Activated T-cell treated with anti-CD3 and anti-CD28 coated beads, Interleukin-2, amount 50 U/mL, for 24 hours (primary cell): ENCODE measurements around the gene PLA2G6.
"Not testable (repeated sequence)": the region's sequence is repeated elsewhere in the genome, so short reads cannot be mapped to it uniquely, and the experiment has no call there.

ENCODE experiments used
- DNase-seq: peaks from one replicate; pipeline ENCODE4 v3.0.0-alpha.2; 2020
- H3K27ac Mint-ChIP-seq: 2 replicates; pipeline ENCODE4 v1.8.0; 2020; ENCODE audit warnings: mild to moderate bottlenecking, mixed read lengths
- H3K27me3 Mint-ChIP-seq: 2 replicates; pipeline ENCODE4 v1.8.0; 2020; ENCODE audit warnings: mixed read lengths
- H3K36me3 Mint-ChIP-seq: 2 replicates; pipeline ENCODE4 v1.8.0; 2020; ENCODE audit warnings: low read depth, mixed read lengths
- H3K4me1 Mint-ChIP-seq: 2 replicates; pipeline ENCODE4 v1.8.0; 2020; ENCODE audit warnings: low read depth, mixed read lengths
- H3K4me3 Mint-ChIP-seq: 2 replicates; pipeline ENCODE4 v1.8.0; 2020; ENCODE audit warnings: mild to moderate bottlenecking, moderate library complexity, mixed read lengths
- H3K9me3 Mint-ChIP-seq: 2 replicates; pipeline ENCODE4 v1.8.0; 2020; ENCODE audit warnings: mixed read lengths

The PLA2G6 gene

DNA sequence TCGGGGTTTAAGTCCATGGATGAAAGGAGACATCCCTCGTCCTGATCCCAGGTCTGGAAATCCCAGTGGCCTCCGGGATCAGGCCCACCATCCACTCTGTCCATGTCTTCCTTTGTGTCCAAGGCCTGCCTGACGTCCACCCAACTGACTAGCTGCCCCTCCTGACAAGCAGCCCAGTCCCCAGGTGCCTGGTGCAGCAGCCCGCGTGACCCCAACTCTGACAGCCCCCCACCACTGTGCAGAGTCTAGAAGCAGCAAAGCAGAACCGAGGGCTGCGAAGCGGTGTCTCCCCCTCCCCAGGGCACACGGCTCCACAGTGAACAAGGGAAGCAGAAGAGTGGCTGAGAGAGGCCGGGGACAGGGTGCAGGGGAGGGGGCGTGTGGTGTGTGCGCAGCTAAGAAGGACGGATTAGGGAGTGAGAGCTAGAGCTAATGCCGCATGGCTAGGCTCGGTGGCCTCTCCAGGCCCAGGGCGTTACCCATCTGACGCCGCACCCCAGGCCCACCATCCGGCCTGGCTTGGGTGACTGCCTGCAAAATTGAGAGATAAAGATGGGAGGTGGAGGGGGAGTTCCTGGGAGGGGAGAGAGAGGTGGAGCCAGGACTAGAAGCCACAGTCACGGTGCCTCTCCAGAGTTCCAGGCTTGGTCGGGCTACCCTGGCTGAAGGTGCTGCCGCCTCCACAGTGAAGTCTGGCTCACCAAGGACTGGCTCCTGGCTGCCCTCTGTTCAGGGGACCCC, 54.5 kb downstream of the PLA2G6 start:
- H3K4me3 Mint-ChIP-seq: no peak overlapping the region

DNA sequence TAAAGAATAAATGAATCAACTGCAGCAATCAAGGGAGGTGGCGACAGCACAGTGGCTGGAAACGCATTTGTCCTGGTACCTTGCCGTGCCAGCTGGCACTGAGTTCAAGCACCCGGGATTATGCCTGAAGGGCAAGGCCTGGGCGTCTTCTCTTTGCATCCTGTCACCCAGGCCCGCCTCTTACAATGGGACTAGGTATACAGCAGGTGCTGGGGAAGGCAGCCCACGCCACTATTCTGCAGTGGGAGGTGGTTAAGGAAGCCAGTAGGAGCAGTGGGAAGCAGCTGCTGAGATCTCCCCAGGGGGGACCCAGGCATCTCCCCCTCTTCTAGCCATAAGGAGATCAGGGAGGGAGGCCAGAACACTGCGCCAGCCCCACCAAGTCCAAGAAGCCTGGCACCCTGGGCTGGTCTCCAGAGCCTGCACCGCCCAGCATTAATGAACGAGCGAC, 55.9 kb downstream of the PLA2G6 start:
- Mint-ChIP-seq H3K36me3 (peaks cover 25% of the 10 kb centered on the region), H3K4me1 (no peaks in the 10 kb centered on the region), H3K27ac (no peak overlapping the region), H3K27me3 (no peaks in the 10 kb centered on the region), H3K4me3 (no peak overlapping the region), H3K9me3 (no peaks in the 10 kb centered on the region)
- DNase-seq: no peak

More for the DNA sequence above, 54.5 kb downstream of the PLA2G6 start:
- H3K27me3 Mint-ChIP-seq: no peaks in the 10 kb centered on the region
- no peak for DNase-seq
- no peaks in the 10 kb centered on the region for H3K9me3 Mint-ChIP-seq
- H3K36me3 Mint-ChIP-seq: peaks cover 31% of the 10 kb centered on the region
- no peaks in the 10 kb centered on the region for H3K4me1 Mint-ChIP-seq
- H3K27ac Mint-ChIP-seq: no peak overlapping the region

DNA sequence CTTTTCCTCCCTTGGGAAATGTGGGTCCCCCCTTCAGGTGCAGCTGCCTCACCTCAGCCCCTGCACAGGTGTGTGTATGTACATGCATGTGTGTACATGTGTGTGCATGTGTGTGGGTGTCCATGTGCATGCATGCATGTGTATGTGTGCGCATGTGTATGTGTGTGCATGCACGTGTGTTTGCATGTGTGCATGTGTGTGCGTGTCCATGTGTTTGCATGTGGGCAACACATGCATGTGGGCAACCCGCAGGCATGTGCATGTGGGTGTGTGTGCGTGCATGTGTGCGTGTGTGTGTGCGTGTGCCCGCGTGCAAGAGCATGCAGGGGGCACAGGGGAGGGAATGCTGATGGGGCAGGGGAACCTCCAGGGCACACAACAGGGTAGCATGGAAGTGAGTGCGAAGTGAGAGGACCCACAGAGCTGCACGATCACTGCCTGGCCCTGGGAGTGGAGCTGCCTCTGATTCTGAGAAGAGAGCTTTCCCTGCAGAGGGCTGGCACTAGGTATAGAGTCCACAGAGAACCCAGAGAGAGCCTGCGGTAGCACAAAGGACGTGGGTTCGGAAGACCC, 56.5 kb downstream of the PLA2G6 start:
- H3K27me3 Mint-ChIP-seq: no peaks in the 10 kb centered on the region
- no peaks in the 10 kb centered on the region for H3K9me3 Mint-ChIP-seq
- peaks cover 24% of the 10 kb centered on the region for H3K36me3 Mint-ChIP-seq
- no peak for DNase-seq
- H3K4me3 Mint-ChIP-seq: no peak overlapping the region
- no peaks in the 10 kb centered on the region for H3K4me1 Mint-ChIP-seq
- H3K27ac Mint-ChIP-seq: no peak overlapping the region

DNA sequence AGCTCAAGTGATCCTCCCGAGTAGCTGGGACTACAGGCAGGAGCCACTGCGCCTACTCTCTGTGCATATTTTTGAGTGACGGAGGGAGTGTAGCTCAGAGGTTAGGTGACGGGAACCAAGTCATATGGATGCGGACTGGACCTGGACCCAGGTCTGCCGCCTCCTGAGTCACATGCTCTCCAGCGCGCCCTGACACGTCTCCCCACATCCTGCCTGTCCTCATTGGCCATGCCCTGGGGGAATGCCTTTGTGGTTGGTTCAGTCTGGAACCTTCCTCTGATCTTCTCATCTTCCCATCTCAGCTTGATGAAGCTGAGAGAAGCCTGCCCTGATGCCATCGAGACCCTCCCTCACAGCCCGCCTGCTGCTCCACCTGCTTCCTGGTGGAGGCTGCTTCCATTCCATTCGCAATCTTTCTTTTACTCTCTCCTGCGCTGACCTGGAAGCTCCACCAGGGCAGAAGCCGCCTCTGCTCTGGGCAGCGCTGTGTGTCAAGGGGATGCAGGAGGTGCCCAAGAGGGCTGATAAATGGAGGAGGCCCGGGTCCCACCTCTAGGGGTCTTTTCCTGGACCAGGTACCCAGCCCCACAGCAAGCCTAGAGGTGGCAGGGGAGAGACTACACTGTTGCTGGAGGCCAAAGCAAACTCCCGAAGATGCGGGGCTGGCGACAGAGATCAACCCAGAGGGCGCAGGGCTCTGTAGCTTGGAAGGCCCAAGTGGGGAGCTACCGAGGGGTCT, 57.2 kb downstream of the PLA2G6 start:
- H3K9me3 Mint-ChIP-seq: no peaks in the 10 kb centered on the region
- H3K4me1 Mint-ChIP-seq: no peaks in the 10 kb centered on the region
- H3K4me3 Mint-ChIP-seq: no peak overlapping the region
- DNase-seq: no peak
- H3K27me3 Mint-ChIP-seq: no peaks in the 10 kb centered on the region
- peaks cover 22% of the 10 kb centered on the region for H3K36me3 Mint-ChIP-seq
- peak overlapping the region; percentile 65 for H3K27ac Mint-ChIP-seq

DNA sequence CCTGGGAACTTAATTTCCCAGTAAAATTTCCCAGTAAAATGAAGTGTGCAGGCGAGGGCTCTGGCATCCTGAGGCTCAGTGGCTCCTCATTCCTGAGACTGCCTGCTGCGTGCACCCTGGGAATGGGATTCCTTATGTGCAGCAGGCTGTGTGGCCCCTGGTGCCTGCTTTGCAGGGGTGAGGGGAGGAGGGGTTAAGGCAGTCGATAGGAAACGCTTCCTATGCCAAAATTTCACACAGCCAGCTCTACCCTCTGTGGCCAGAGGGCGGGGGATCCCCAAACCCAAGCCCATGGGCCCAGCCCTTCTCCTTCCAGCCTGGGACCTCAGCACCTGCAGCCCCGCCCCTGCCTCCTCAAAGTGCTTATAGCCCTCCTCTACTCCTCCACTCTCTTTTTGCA, 59.0 kb downstream of the PLA2G6 start:
- no peak for DNase-seq
- H3K4me1 Mint-ChIP-seq: no peaks in the 10 kb centered on the region
- H3K27me3 Mint-ChIP-seq: no peaks in the 10 kb centered on the region
- H3K4me3 Mint-ChIP-seq: no peak overlapping the region
- peaks cover 21% of the 10 kb centered on the region for H3K36me3 Mint-ChIP-seq
- H3K9me3 Mint-ChIP-seq: no peaks in the 10 kb centered on the region
- no peak overlapping the region for H3K27ac Mint-ChIP-seq

DNA sequence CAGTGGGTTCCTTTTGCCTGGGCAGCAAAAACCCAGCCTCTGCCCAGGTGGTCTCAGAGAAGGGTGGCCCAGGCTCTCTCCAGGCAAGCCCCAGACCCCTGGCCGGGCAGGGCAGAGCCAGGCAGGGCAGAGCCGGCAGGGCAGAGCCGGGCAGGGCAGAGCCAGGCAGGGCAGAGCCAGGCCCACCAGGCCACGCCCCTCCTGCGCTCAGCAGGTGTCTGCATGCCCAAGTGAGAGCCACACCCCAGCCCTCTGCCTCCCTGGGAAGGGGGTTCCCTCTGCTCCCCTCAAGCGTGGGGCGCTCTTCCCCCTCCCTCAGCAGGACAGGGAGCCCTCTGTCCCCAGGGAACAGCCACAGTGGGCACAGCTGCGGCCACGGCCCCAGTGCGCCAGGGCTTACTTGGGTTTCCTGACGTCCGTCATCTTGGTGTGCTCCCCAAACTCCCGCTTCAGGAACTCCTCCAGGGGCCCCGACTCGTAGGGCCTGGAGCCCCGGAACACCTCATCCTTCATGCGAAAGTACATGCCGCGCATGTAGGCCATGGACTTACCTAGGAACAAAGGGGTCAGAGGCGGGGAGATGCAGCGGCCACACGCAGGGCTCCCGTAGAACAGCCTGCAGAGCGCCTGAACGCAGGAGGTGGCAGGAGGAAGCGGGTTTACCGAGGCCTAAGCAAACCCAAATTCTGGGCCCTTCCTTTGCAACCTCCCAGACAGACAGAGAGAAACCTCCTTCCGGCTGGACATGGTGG, 61.1 kb downstream of the PLA2G6 start:
- Mint-ChIP-seq H3K27me3 (no peaks in the 10 kb centered on the region), H3K27ac (no peak overlapping the region)

DNA sequence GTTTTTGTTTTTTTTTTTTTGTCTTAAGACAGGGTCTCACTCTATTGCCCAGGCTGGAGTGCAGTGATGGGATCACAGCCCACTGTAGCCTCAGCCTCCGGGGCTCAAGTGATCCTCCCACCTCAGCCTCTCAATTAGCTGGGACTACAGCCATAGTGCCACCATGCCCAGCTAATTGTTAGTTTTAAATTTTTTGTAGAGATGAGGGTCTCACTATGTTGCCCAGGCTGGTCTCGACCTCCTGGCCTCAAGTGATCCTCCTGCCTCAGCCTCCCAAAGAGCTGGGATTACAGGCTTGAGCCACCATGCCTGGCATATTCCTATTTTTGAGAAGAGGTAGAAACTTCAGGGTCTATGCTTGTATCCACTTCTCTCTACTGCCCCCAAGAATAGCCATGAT, 62.9 kb downstream of the PLA2G6 start:
- peaks cover 18% of the 10 kb centered on the region for H3K36me3 Mint-ChIP-seq
- not testable (repeated sequence) for H3K9me3 Mint-ChIP-seq, H3K27me3 Mint-ChIP-seq

More for the DNA sequence above, 61.1 kb downstream of the PLA2G6 start:
- DNase-seq: no peak
- Mint-ChIP-seq H3K4me3 (no peak overlapping the region), H3K9me3 (no peaks in the 10 kb centered on the region), H3K4me1 (no peaks in the 10 kb centered on the region), H3K36me3 (peaks cover 12% of the 10 kb centered on the region)

DNA sequence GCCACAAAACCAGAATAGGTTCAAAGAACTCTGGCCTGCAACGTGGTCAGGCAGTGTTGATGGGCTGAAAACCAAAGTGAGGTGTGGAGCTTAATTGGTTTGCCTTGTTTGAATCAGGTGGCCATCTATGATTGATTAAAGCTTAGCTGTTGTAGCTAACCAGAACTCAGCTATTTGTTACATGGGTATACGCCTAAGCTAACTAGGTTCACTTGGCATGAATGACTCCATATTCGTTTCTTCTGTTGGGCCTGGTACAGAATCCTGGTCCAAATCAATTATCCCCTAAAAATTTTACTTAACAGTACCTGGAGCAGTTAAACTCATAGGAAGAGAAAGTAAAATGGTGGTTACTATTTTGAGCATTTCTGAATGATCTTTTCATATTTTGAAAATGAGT, 63.4 kb downstream of the PLA2G6 start:
- Mint-ChIP-seq H3K36me3 (peaks cover 18% of the 10 kb centered on the region), H3K27ac (no peak overlapping the region), H3K27me3 (no peaks in the 10 kb centered on the region), H3K4me3 (no peak overlapping the region), H3K4me1 (no peaks in the 10 kb centered on the region), H3K9me3 (no peaks in the 10 kb centered on the region)
- DNase-seq: no peak

More for the DNA sequence above, 62.9 kb downstream of the PLA2G6 start:
- not testable (repeated sequence) for H3K4me3 Mint-ChIP-seq, H3K4me1 Mint-ChIP-seq, H3K27ac Mint-ChIP-seq, DNase-seq

DNA sequence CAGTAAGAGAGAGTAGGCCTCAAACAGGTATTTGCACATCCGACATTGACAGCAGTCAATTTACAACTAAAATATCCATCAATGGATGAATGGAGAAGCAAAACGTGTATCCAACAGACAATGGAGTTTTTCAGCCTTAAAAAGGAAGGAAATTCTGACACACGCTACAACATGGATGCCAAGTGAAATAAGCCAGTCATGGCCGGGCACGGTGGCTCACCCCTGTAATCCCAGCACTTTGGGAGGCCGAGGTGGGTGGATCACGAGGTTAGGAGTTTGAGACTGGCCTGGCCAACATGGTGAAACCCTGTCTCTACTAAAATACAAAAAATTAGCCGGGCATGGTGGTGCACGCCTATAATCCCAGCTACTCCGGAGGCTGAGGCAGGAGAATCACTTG, 64.1 kb downstream of the PLA2G6 start:
- not testable (repeated sequence) for H3K4me3 Mint-ChIP-seq, DNase-seq, H3K9me3 Mint-ChIP-seq, H3K4me1 Mint-ChIP-seq, H3K27ac Mint-ChIP-seq, H3K27me3 Mint-ChIP-seq
- H3K36me3 Mint-ChIP-seq: peaks cover 18% of the 10 kb centered on the region

DNA sequence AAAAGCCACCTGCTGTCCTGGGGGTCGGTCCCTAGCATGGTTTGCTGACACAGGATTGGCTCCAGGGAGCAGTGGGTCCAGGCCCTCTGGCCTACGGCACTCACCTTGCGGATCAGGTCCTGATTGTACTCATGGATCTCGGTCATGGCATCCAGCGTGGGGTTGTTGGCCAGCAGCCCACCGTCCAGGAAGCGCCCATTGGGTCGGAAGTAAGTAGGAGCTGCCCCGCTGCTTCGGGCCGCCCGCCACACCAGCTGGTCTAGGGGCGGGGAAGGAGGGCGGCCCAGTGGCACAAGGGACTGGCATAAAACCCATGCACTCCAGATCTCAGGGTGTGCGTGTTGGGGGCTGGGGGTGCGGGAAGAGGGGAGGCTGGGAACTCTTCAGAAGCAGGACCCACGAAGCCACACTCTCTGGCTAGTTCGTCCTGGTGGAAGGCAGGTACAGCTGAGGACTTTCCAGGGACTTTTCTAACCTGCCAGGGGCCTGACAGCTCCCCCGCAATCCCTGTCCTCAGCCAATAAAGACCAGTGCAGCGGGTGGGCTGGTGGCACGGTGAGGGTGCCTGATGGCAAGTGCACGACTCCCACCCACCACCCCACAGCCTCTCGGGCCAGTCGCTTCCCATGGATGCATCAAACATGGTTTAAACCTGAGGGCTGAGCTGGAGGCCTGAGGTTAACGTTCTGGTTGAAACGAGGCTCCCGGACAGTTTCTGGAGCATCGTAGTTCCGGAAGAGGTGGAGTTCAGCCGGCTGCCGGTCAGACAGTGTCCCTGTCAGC, 66.0 kb downstream of the PLA2G6 start:
- Mint-ChIP-seq H3K9me3 (no peaks in the 10 kb centered on the region), H3K27me3 (no peaks in the 10 kb centered on the region), H3K27ac (no peak overlapping the region), H3K4me3 (no peak overlapping the region), H3K36me3 (peaks cover 18% of the 10 kb centered on the region), H3K4me1 (no peaks in the 10 kb centered on the region)
- DNase-seq: no peak

DNA sequence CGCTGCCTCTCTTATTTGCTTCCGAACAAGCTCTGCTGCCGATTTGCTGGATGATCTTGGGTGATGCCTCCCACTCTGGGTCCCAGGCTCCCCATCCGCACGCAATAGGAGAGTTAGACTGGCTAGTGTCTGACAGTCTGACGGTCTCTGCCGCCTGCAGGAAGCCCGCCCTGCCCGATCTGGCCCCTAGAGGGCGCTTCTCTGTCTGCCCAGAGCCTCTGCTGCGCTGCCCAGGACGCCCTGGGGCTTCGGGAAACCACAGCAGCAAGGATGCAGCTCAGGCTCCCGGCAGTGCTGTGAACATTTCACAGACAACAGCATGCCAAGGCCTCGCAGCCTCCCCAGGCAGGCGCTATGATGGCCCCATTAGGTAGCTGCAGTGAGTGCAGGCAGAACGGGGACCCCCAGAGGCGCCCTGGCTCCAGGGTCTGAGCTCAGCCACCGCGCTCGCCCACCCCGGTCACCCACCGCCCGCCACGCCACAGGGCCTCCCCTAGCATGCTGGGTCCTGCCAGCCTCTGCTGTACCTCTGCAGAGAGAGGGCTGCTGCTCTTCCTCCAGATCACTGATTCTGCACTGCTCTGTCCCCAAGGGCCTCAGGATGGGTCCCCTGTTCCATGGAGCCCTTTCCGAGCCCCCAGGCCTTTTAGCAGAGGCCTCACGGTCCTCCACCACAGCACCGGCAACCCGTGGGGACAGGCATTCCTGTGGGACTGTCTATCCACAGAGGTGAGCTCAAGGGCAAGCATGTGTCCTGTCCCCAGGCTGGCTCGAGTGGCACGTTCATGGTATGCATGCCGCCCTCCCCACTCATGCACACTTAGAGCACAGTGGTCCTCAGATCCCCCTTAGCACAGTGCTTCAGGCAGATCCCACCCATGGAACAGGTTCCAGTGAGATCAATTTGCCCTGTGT, 66.9 kb downstream of the PLA2G6 start:
- H3K27ac Mint-ChIP-seq: no peak overlapping the region
- H3K36me3 Mint-ChIP-seq: peaks cover 18% of the 10 kb centered on the region
- DNase-seq: peak; percentile 87

DNA sequence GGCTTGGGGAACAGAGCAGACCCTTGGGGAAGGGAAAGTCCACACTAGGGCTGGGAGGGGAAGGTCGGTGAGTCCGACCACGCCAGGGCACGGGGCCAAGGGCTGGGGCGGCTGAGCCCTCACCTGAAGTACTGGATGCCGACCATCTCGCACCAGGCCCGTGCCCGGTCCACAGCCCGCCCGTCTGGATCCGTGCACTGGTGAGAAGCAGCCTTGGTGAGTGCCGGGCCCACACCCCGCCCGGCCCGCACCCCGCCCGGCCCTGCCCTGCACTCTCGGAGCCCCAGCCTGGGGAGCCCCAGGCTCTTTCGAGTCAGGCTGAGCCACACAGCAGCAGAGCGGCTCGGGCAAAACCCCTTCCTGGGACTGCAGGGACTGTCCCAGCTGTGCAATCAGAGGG, 69.2 kb downstream of the PLA2G6 start:
- Mint-ChIP-seq H3K9me3 (no peaks in the 10 kb centered on the region), H3K4me1 (no peaks in the 10 kb centered on the region), H3K27ac (no peak overlapping the region), H3K27me3 (no peaks in the 10 kb centered on the region), H3K4me3 (no peak overlapping the region), H3K36me3 (peaks cover 12% of the 10 kb centered on the region)
- no peak for DNase-seq

More for the DNA sequence above, 66.9 kb downstream of the PLA2G6 start:
- no peak overlapping the region for H3K4me3 Mint-ChIP-seq
- H3K9me3 Mint-ChIP-seq: no peaks in the 10 kb centered on the region
- H3K27me3 Mint-ChIP-seq: no peaks in the 10 kb centered on the region
- no peaks in the 10 kb centered on the region for H3K4me1 Mint-ChIP-seq

DNA sequence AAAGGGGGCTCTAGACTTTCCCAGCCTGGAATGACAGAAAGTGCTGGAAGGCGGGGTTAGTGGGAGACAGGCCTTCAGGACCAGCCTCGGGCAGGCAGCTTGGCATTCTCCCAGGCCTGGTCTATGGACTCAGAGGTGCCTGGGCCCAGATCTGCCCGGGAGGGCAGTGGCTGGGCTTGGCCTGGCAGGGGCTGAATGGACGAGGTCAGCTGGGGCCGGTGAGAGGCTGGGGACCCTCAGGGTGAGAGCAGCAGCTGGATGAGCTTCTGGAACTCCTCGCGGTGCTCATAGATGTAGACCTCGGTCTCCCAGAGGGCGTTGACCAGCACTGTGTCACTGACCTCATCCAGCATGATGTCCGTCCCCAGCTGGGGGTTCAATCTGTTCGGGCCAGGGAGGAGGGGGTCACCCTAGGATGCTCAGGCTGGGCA, 69.7 kb downstream of the PLA2G6 start:
- Mint-ChIP-seq H3K9me3 (no peaks in the 10 kb centered on the region), H3K4me1 (no peaks in the 10 kb centered on the region), H3K4me3 (no peak overlapping the region), H3K27ac (no peak overlapping the region), H3K27me3 (no peaks in the 10 kb centered on the region), H3K36me3 (peaks cover 12% of the 10 kb centered on the region)
- DNase-seq: no peak
